ENCODE results near the gene FAM47B.

The FAM47B gene

DNA sequence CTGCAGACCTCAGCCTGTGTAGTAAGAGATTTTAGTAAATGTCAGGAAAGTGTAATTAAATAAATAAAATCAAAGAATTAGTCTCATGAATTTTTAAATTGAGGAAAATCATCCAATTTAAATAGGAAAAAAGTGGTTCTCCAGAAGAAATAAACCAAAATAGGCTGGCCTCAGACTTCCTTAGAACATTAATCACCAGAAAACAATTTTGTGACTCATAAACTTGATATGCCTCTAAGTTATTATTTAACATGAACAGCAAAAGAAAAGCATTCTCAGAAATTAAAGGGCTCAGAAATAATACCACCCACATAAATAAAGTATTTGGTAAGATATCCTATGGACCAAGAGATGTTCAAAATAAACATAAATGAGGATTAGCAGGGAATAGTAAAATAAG is 14.3 kb downstream of the FAM47B start:
- CTCF ChIA-PET: no interaction called here
- no peak for TF ChIP-seq CTCF (IDR thresholded peaks at IDR 0.05; ENCODE audit: control extremely low read depth, extremely low read depth, low read depth, missing control alignments)
- POLR2A ChIA-PET: no interaction called here
- no peak for DNase-seq (ENCODE audit: extremely low spot score)

DNA sequence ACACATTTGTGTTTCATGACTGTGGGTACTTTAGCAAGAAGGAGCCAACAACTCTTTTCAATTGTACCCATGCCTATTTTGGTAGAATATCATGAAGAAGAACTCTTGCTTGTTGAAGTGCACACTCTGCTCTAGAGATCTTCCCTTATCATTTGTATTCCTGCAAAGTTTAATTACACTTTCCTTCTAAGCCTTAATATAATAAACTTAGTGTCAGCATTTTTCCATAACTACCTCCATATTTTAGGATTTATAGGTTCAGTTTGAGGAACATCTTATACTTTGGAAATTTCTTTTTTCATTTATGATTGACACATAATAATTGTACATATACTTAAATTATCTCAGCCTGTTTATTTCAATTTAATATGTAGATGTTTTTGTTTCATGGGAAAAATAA is 19.1 kb downstream of the FAM47B start:
- no peak for DNase-seq (ENCODE audit: extremely low spot score)
- TF ChIP-seq CTCF (IDR thresholded peaks at IDR 0.05; ENCODE audit: control extremely low read depth, extremely low read depth, low read depth, missing control alignments): no peak
- ChIA-PET CTCF (no interaction called here), POLR2A (no interaction called here)

DNA sequence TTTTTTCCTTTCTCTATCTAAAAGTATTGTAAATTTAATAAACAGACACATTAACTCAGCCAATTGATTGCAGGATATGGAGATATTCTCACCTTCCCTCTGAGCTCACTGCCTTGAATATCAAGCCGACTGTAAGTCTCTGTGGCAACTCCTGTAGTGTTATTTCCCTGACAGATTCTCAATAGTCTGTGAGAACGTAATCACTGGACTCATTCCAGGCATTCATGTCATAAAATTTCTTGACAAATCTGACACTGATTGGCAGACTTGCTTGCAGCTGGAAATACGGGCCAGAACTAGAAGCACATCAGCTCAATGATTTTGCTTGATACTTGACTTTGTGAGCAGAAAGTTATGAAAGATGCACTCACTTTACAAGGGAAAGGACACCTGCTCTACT is 29.6 kb downstream of the FAM47B start:
- DNase-seq (ENCODE audit: extremely low spot score): no peak
- CTCF ChIA-PET: no interaction called here
- POLR2A ChIA-PET: no interaction called here
- TF ChIP-seq CTCF (IDR thresholded peaks at IDR 0.05; ENCODE audit: control extremely low read depth, extremely low read depth, low read depth, missing control alignments): no peak

GRCh38 chrX:34978171-34978570 is 35.6 kb downstream of the FAM47B start:
- POLR2A ChIA-PET: no interaction called here
- TF ChIP-seq CTCF (IDR thresholded peaks at IDR 0.05; ENCODE audit: control extremely low read depth, extremely low read depth, low read depth, missing control alignments): no peak
- DNase-seq (ENCODE audit: extremely low spot score): no peak
- CTCF ChIA-PET: no interaction called here

DNA sequence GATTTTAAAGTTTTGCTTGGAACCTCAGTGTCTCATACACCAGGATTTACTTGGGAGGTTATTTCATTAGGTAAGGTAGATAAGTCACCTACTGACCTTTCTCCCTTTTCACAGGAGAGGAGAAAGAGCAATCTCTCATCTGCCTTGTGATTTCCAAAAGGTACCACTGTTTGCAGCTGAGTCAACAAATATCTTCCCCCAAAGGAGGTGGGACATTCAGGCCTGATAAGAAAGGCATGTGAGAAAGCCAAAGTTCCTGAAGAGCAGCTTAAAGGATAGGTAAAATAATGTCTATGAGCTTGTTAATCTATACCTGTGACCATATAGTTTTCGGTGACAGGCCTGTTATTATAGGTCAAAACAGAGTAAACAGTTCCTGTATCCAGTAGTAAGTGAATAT is 45.0 kb downstream of the FAM47B start:
- CTCF ChIA-PET: no interaction called here
- DNase-seq (ENCODE audit: extremely low spot score): no peak
- POLR2A ChIA-PET: no interaction called here
- TF ChIP-seq CTCF (IDR thresholded peaks at IDR 0.05; ENCODE audit: control extremely low read depth, extremely low read depth, low read depth, missing control alignments): no peak

Measured in GM10248 (cell line).